Skeletal muscle cell (primary cell): ENCODE results near the gene DYNC1I2.

Source experiments
- DNase-seq: peaks from one replicate; pipeline ENCODE4 v3.0.0-alpha.2; 2010; ENCODE audit warnings: low read depth
- H3K4me3 ChIP-seq: 2 replicates; pipeline ENCODE4 v1.5.1; 2011; ENCODE audit warnings: low read depth, mild to moderate bottlenecking, control low read depth, low read length, moderate library complexity

The DYNC1I2 gene

GRCh38 chr2:171687287-171688128, at the start of gene DYNC1I2:
DYNC1I2 (plus strand) TSS chr2:171687469; CDS start chr2:171690156, 2,687 bp downstream.
- peak; percentile 93 for DNase-seq
- peak within 1 kb of the TSS; percentile 79 for H3K4me3 ChIP-seq

- DNase-seq: no peak
- H3K4me3 ChIP-seq: no peak overlapping the region
These were observed 35.4 kb upstream of the DYNC1I2 start for GRCh38 chr2:171651667-171652415.

GRCh38 chr2:171652416-171652785, 34.9 kb upstream of the DYNC1I2 start:
- no peak overlapping the region for H3K4me3 ChIP-seq
- DNase-seq: peak; percentile 25

- DNase-seq: no peak
- H3K4me3 ChIP-seq: no peak overlapping the region
These were observed 31.7 kb upstream of the DYNC1I2 start for GRCh38 chr2:171655586-171655985.

- H3K4me3 ChIP-seq: no peak overlapping the region
- DNase-seq: no peak
These were observed 20.2 kb upstream of the DYNC1I2 start for GRCh38 chr2:171667041-171667440.

GRCh38 chr2:171668183-171668582, 19.1 kb upstream of the DYNC1I2 start:
- no peak for DNase-seq
- H3K4me3 ChIP-seq: no peak overlapping the region

- no peak overlapping the region for H3K4me3 ChIP-seq
- DNase-seq: no peak
These were observed 18.1 kb upstream of the DYNC1I2 start for GRCh38 chr2:171669121-171669520.

GRCh38 chr2:171670655-171671054, 16.6 kb upstream of the DYNC1I2 start:
- no peak for DNase-seq
- no peak overlapping the region for H3K4me3 ChIP-seq

- no peak for DNase-seq
- H3K4me3 ChIP-seq: no peak overlapping the region
These were observed 15.4 kb upstream of the DYNC1I2 start for GRCh38 chr2:171671867-171672266.

- H3K4me3 ChIP-seq: no peak overlapping the region
- DNase-seq: no peak
These were observed 13.4 kb upstream of the DYNC1I2 start for GRCh38 chr2:171673905-171674304.

- no peak for DNase-seq
- no peak overlapping the region for H3K4me3 ChIP-seq
These were observed 11.4 kb upstream of the DYNC1I2 start for GRCh38 chr2:171675810-171676345.

- no peak overlapping the region for H3K4me3 ChIP-seq
- DNase-seq: no peak
These were observed 8.7 kb upstream of the DYNC1I2 start for GRCh38 chr2:171678619-171679018.

GRCh38 chr2:171688129-171688465, 828 bp downstream of the DYNC1I2 start:
- peak overlapping the region; percentile 79 for H3K4me3 ChIP-seq
- no peak for DNase-seq

GRCh38 chr2:171692331-171692730, 5.1 kb downstream of the DYNC1I2 start:
- H3K4me3 ChIP-seq: no peak overlapping the region
- DNase-seq: no peak

GRCh38 chr2:171702781-171703556, 15.7 kb downstream of the DYNC1I2 start:
- no peak for DNase-seq
- no peak overlapping the region for H3K4me3 ChIP-seq

- H3K4me3 ChIP-seq: no peak overlapping the region
- DNase-seq: no peak
These were observed 16.5 kb downstream of the DYNC1I2 start for GRCh38 chr2:171703574-171704347.

GRCh38 chr2:171706152-171706803, 19.0 kb downstream of the DYNC1I2 start:
- DNase-seq: no peak

GRCh38 chr2:171707752-171708151, 20.5 kb downstream of the DYNC1I2 start:
- no peak for DNase-seq
- no peak overlapping the region for H3K4me3 ChIP-seq

More at GRCh38 chr2:171706152-171706803, 19.0 kb downstream of the DYNC1I2 start:
- no peak overlapping the region for H3K4me3 ChIP-seq
